ENCODE data around the gene RNF150. TPM values are rescaled to one million over a fixed set of nuclear protein-coding genes. Genes with fewer than 3 reads are reported as not detected.

Gene RNF150
- total and polyA plus RNA-seq, 4 donors = 14.3 to 28.0 (median 18.6) TPM

DNA sequence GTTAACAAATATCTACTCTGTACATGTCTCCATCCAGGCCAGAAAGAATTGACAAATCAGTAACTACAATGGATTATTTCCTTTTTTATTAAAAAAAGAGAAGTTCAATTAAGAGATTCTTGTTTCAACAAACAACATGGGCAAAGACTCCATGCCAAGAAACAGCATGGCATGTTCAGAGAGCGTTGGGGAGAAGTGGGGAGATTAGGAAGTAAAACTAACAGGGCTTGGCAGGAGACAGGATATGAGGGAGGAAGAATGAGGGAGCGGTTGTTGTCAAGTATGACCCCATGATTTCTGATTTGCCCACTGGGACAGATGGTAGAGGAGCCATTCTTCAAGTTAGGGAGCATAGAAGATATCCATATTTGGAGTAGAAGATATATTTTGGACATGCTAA, 128.4 kb downstream of the RNF150 start:
- no peaks in the 10 kb centered on the region for H3K36me3 ChIP-seq (ENCODE audit: control insufficient read depth, insufficient read depth, low read length)
- H3K27ac ChIP-seq (ENCODE audit: low read depth, low read length) = no peak overlapping the region
- no peak for DNase-seq (ENCODE audit: low read depth in 4 of 6, low spot score in 6 of 6)
- no peaks in the 10 kb centered on the region for H3K27me3 ChIP-seq (ENCODE audit: control insufficient read depth, insufficient read depth, low read length)
- peaks cover 2% of the 10 kb centered on the region for H3K9me3 ChIP-seq (ENCODE audit: control insufficient read depth, insufficient read depth, low read length)
- WGBS (ENCODE audit: insufficient coverage) = 93% methylated on average over 2 of the region's 2 CpGs
- no peak overlapping the region for H3K4me3 ChIP-seq (ENCODE audit: low read depth, low read length)
- no peaks in the 10 kb centered on the region for H3K4me1 ChIP-seq (ENCODE audit: control insufficient read depth, insufficient read depth, low read length)

DNA sequence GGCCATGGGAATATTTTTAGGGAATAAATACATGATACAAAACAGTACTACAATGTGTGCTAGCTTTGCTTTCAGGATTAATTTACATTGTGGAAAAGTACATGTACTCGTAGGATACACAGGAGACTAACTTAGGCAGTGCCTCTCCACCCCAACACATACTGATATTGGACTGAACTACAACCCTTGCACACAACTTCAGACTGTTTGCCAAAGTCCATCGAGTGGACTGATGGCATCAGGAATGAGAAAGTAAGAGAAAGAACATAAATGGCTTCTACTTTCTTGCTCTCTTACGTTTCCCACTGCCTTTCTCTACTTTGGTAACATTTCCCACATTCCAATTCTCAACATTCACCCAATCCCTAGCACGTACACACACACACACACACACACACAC, 130.1 kb downstream of the RNF150 start:
- H3K9me3 ChIP-seq (ENCODE audit: control insufficient read depth, insufficient read depth, low read length) = no peaks in the 10 kb centered on the region
- H3K27me3 ChIP-seq (ENCODE audit: control insufficient read depth, insufficient read depth, low read length) = no peaks in the 10 kb centered on the region
- DNase-seq (ENCODE audit: low read depth in 4 of 6, low spot score in 6 of 6) = no peak
- 83% methylated on average over 1 of the region's 4 CpGs for WGBS (ENCODE audit: insufficient coverage)
- H3K4me1 ChIP-seq (ENCODE audit: control insufficient read depth, insufficient read depth, low read length) = no peaks in the 10 kb centered on the region
- H3K4me3 ChIP-seq (ENCODE audit: low read depth, low read length) = no peak overlapping the region
- no peak overlapping the region for H3K27ac ChIP-seq (ENCODE audit: low read depth, low read length)
- no peaks in the 10 kb centered on the region for H3K36me3 ChIP-seq (ENCODE audit: control insufficient read depth, insufficient read depth, low read length)

DNA sequence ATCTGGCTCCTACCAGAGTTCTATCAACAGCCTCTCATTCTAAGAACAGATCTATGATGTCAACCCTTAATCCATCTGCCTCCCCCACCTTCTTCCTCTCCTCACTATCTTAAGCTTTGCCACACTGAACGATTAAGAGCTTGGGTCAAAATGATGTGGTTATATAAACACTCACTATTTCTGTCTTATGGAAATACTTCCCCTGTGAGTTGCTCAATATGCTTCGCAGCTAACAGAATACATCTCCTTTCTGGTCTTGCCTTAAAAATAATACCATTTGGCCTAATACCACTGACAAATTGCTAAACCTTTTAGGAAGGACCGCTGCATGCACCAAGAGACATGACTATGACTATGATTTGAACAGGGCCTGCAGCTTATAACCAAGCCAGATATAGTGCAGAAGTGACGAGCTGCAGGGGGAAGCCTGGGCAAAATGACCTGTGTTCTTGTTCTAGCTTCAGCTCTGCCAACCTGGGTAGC, 130.9 kb downstream of the RNF150 start:
- H3K4me1 ChIP-seq (ENCODE audit: control insufficient read depth, insufficient read depth, low read length) = no peaks in the 10 kb centered on the region
- no peak for DNase-seq (ENCODE audit: low read depth in 4 of 6, low spot score in 6 of 6)
- H3K27ac ChIP-seq (ENCODE audit: low read depth, low read length) = no peak overlapping the region
- H3K36me3 ChIP-seq (ENCODE audit: control insufficient read depth, insufficient read depth, low read length) = no peaks in the 10 kb centered on the region
- WGBS (ENCODE audit: insufficient coverage) = 90% methylated on average over 3 of the region's 4 CpGs
- no peaks in the 10 kb centered on the region for H3K27me3 ChIP-seq (ENCODE audit: control insufficient read depth, insufficient read depth, low read length)
- H3K4me3 ChIP-seq (ENCODE audit: low read depth, low read length) = no peak overlapping the region
- no peaks in the 10 kb centered on the region for H3K9me3 ChIP-seq (ENCODE audit: control insufficient read depth, insufficient read depth, low read length)

DNA sequence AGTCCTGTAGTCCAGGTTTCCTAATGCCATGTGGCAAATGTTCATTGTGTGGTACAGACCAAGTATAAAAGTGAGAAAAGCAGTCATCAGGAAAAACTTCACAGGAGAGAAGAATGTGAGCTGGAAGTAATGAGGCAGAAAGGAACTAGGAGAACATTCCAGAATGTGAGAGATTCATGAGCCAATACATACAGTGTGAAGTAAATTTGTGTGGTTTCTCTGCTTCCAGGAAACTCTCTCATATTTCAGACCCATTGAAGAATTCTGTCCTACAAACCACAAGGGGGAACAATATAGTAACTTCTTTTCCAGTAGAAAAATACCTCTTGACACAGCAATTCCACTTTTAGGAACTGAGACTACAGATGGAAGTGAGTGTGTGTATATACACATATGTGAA, 136.5 kb downstream of the RNF150 start:
- Histone ChIP-seq H3K27me3 (ENCODE audit: control insufficient read depth, insufficient read depth, low read length) (no peaks in the 10 kb centered on the region), H3K4me3 (ENCODE audit: low read depth, low read length) (no peak overlapping the region), H3K36me3 (ENCODE audit: control insufficient read depth, insufficient read depth, low read length) (no peaks in the 10 kb centered on the region), H3K27ac (ENCODE audit: low read depth, low read length) (no peak overlapping the region), H3K4me1 (ENCODE audit: control insufficient read depth, insufficient read depth, low read length) (no peaks in the 10 kb centered on the region), H3K9me3 (ENCODE audit: control insufficient read depth, insufficient read depth, low read length) (no peaks in the 10 kb centered on the region)
- DNase-seq (ENCODE audit: low read depth in 4 of 6, low spot score in 6 of 6) = peak in 2 of 6 donors; percentile 17 to 22

DNA sequence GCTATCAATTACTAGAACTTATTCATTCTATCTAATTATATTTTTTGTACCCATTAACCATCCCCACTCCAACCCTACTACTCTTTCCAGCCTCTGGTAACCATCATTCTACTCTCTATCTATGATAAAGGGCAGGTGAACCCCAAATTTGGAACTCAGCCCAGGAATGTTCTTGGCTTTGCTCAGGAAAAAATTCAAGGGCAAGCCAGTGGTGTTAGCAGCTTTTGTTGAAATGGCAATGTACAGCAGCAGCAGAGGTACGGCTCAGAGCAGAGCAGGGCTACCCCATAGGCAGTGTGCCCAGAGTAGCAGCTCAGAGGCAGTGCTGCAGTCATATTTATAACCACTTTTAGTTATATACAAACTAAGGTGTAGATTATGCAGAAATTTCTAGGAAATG, 138.2 kb downstream of the RNF150 start:
- Histone ChIP-seq H3K4me3 (ENCODE audit: low read depth, low read length) (no peak overlapping the region), H3K4me1 (ENCODE audit: control insufficient read depth, insufficient read depth, low read length) (no peaks in the 10 kb centered on the region), H3K9me3 (ENCODE audit: control insufficient read depth, insufficient read depth, low read length) (no peaks in the 10 kb centered on the region), H3K27ac (ENCODE audit: low read depth, low read length) (no peak overlapping the region), H3K36me3 (ENCODE audit: control insufficient read depth, insufficient read depth, low read length) (no peaks in the 10 kb centered on the region), H3K27me3 (ENCODE audit: control insufficient read depth, insufficient read depth, low read length) (no peaks in the 10 kb centered on the region)
- peak in 1 of 6 donors; percentile 13 for DNase-seq (ENCODE audit: low read depth in 4 of 6, low spot score in 6 of 6)
- no CpG with 5 or more reads among the region's 1 CpG for WGBS (ENCODE audit: insufficient coverage)

DNA sequence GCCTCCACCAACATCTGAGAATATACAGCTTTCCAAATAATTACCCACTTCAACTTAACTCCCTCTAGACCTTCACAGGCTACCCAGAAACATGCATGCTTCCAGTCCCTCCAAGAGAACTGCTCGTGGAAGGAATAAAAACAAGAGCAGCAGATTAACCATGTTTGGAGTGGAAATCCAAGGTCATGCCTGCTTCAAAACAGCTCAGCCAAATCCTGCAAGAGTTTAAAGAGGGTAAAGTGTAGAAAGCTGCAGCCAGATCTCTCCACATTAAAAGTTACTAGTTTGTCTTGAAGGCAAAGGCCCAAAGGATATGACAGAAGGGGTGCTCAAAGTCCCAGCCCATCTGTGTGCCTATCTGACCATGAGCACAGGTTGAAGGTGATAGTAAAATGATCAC, 139.3 kb downstream of the RNF150 start:
- no peaks in the 10 kb centered on the region for H3K36me3 ChIP-seq (ENCODE audit: control insufficient read depth, insufficient read depth, low read length)
- DNase-seq (ENCODE audit: low read depth in 4 of 6, low spot score in 6 of 6) = no peak
- no peaks in the 10 kb centered on the region for H3K4me1 ChIP-seq (ENCODE audit: control insufficient read depth, insufficient read depth, low read length)
- no peaks in the 10 kb centered on the region for H3K9me3 ChIP-seq (ENCODE audit: control insufficient read depth, insufficient read depth, low read length)
- H3K27me3 ChIP-seq (ENCODE audit: control insufficient read depth, insufficient read depth, low read length) = no peaks in the 10 kb centered on the region
- WGBS (ENCODE audit: insufficient coverage) = 80% methylated on average over 1 of the region's 1 CpG
- no peak overlapping the region for H3K4me3 ChIP-seq (ENCODE audit: low read depth, low read length)
- H3K27ac ChIP-seq (ENCODE audit: low read depth, low read length) = no peak overlapping the region

DNA sequence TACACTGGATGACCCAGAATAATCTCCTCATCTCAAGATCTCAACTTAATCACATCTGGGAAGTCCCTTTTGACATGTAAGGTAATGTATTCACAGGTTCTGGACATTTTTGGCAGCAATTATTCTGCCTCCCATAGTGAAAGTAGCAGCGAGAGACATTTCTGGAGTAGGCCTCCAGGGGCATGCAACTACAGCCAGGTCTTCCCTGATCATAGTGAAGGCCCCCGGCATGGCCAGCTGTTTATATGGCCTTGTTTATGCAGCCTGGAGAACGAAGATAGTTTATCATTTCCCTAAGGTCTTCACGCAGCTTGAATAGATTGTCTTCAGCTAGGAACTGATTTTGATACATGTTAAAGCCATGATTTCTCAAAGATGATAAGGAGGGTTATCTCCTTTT, 139.9 kb downstream of the RNF150 start:
- no peaks in the 10 kb centered on the region for H3K27me3 ChIP-seq (ENCODE audit: control insufficient read depth, insufficient read depth, low read length)
- H3K4me1 ChIP-seq (ENCODE audit: control insufficient read depth, insufficient read depth, low read length) = no peaks in the 10 kb centered on the region
- H3K9me3 ChIP-seq (ENCODE audit: control insufficient read depth, insufficient read depth, low read length) = no peaks in the 10 kb centered on the region
- H3K36me3 ChIP-seq (ENCODE audit: control insufficient read depth, insufficient read depth, low read length) = no peaks in the 10 kb centered on the region
- H3K4me3 ChIP-seq (ENCODE audit: low read depth, low read length) = no peak overlapping the region
- no peak for DNase-seq (ENCODE audit: low read depth in 4 of 6, low spot score in 6 of 6)
- WGBS (ENCODE audit: insufficient coverage) = 86% methylated on average over 1 of the region's 4 CpGs
- no peak overlapping the region for H3K27ac ChIP-seq (ENCODE audit: low read depth, low read length)

DNA sequence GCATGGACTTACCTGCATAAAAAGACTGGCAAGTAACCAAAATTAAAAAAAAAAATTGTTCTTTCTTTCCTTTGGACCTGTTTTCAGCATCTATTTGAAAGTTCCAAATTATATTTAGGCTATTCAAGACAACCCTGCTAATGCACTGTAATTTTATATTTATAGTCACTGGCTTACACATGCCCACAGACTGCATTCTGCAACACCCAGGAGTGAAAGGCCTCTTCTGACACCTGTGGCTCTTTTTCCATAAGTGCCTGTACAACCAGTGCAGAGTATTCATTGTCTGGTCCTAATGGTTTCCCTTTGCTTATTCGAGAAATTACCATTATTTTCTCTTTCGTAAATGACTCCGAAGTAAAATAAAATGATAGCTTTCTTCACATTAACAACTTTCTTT, 143.3 kb downstream of the RNF150 start:
- no CpG with 5 or more reads among the region's 3 CpGs for WGBS (ENCODE audit: insufficient coverage)
- no peak overlapping the region for H3K27ac ChIP-seq (ENCODE audit: low read depth, low read length)

DNA sequence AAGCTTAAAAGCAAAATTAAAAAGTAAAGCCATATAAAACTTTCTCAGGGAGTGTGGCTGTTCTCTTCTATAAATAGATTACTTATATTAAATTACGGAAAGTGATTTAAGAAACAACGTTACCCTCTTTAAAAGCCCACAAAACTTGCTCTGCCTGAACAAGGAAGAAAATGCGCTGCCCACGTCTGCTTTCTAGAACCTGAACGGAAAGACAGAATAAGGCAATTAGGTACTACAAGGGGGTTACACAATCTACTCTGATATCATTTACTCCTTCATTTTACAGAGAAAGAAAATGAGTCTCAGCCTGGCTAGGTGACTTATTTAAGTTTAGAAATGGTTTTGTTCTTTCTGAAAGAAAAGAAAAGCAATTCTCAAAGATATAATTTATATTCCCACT, 147.2 kb downstream of the RNF150 start:
- WGBS (ENCODE audit: insufficient coverage) = no CpG with 5 or more reads among the region's 5 CpGs
- H3K9me3 ChIP-seq (ENCODE audit: control insufficient read depth, insufficient read depth, low read length) = no peaks in the 10 kb centered on the region
- no peak overlapping the region for H3K4me3 ChIP-seq (ENCODE audit: low read depth, low read length)
- no peak overlapping the region for H3K27ac ChIP-seq (ENCODE audit: low read depth, low read length)
- H3K4me1 ChIP-seq (ENCODE audit: control insufficient read depth, insufficient read depth, low read length) = no peaks in the 10 kb centered on the region
- peak in 1 of 6 donors; percentile 5 for DNase-seq (ENCODE audit: low read depth in 4 of 6, low spot score in 6 of 6)
- H3K27me3 ChIP-seq (ENCODE audit: control insufficient read depth, insufficient read depth, low read length) = no peaks in the 10 kb centered on the region
- H3K36me3 ChIP-seq (ENCODE audit: control insufficient read depth, insufficient read depth, low read length) = no peaks in the 10 kb centered on the region

More for the DNA sequence above, 143.3 kb downstream of the RNF150 start:
- no peaks in the 10 kb centered on the region for H3K9me3 ChIP-seq (ENCODE audit: control insufficient read depth, insufficient read depth, low read length)
- no peak for DNase-seq (ENCODE audit: low read depth in 4 of 6, low spot score in 6 of 6)
- H3K4me1 ChIP-seq (ENCODE audit: control insufficient read depth, insufficient read depth, low read length) = no peaks in the 10 kb centered on the region
- no peaks in the 10 kb centered on the region for H3K27me3 ChIP-seq (ENCODE audit: control insufficient read depth, insufficient read depth, low read length)
- H3K4me3 ChIP-seq (ENCODE audit: low read depth, low read length) = no peak overlapping the region
- H3K36me3 ChIP-seq (ENCODE audit: control insufficient read depth, insufficient read depth, low read length) = no peaks in the 10 kb centered on the region

DNA sequence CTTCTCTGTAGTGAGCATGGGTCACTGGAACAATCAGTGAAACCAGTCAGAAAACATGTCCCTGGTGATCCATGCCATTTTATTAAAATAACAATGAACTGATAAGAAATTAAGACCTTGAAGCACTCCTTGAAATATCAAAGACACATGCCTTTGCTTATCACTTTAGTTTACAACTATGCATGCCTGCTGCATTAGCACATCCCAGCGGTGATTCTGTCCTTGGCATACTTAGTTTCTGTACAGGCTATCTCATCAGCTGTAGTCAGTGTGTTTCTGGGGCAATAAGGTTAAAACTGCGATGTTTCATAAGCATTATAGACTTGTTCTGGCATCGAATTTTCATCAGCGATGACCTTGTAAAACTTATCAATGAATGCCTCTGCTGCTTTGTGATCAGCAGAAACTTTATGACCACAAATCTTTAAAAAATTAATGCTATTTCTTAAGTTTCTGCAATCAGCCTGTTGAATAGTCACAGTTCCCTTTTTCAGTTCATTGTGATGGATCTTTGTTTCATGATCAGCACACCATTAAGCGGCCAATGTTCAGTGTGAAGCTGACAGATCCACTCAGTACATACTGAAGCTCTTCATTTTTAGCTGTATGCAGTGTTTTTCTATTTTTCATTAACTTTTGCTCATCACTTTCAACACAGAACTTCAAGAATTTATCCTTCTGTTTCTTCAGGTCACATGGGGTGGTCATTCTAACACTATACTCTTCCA, 150.5 kb downstream of the RNF150 start:
- H3K27ac ChIP-seq (ENCODE audit: low read depth, low read length) = no peak overlapping the region
- no peaks in the 10 kb centered on the region for H3K36me3 ChIP-seq (ENCODE audit: control insufficient read depth, insufficient read depth, low read length)
- no peak for DNase-seq (ENCODE audit: low read depth in 4 of 6, low spot score in 6 of 6)
- 100% methylated on average over 3 of the region's 5 CpGs for WGBS (ENCODE audit: insufficient coverage)
- H3K27me3 ChIP-seq (ENCODE audit: control insufficient read depth, insufficient read depth, low read length) = no peaks in the 10 kb centered on the region
- no peaks in the 10 kb centered on the region for H3K4me1 ChIP-seq (ENCODE audit: control insufficient read depth, insufficient read depth, low read length)
- no peaks in the 10 kb centered on the region for H3K9me3 ChIP-seq (ENCODE audit: control insufficient read depth, insufficient read depth, low read length)
- H3K4me3 ChIP-seq (ENCODE audit: low read depth, low read length) = no peak overlapping the region
